GM12874 (cell line): ENCODE results near the gene SIK2.

Source experiments
- TF ChIP-seq, protein P1 (sequence below): IDR thresholded peaks from 2 replicates; pipeline ENCODE4 v1.5.1; 2011; ENCODE audit warnings: low read depth, mild to moderate bottlenecking, control low read depth, low read length, moderate library complexity; ENCODE audit not compliant: insufficient read depth

Gene SIK2

DNA sequence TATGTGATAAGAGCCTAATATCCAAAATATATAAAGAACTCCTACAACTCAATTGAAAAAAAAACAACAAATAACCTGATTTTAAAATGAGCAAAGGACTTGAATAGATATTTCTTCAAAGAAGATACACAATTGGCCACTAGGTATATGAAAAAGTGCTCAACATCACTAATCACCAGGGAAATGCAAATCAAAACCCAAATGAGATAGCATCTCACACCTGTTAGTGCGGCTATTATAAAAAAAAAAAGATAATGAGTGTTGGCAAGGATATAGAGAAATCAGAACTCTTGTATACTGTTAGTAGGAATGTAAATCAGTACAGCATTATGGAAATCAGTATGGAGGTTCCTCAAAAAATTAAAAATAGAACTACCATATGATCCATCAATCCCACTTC is 5.9 kb upstream of the SIK2 start:
- TF ChIP-seq, protein P1, sequence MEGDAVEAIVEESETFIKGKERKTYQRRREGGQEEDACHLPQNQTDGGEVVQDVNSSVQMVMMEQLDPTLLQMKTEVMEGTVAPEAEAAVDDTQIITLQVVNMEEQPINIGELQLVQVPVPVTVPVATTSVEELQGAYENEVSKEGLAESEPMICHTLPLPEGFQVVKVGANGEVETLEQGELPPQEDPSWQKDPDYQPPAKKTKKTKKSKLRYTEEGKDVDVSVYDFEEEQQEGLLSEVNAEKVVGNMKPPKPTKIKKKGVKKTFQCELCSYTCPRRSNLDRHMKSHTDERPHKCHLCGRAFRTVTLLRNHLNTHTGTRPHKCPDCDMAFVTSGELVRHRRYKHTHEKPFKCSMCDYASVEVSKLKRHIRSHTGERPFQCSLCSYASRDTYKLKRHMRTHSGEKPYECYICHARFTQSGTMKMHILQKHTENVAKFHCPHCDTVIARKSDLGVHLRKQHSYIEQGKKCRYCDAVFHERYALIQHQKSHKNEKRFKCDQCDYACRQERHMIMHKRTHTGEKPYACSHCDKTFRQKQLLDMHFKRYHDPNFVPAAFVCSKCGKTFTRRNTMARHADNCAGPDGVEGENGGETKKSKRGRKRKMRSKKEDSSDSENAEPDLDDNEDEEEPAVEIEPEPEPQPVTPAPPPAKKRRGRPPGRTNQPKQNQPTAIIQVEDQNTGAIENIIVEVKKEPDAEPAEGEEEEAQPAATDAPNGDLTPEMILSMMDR = no peak

DNA sequence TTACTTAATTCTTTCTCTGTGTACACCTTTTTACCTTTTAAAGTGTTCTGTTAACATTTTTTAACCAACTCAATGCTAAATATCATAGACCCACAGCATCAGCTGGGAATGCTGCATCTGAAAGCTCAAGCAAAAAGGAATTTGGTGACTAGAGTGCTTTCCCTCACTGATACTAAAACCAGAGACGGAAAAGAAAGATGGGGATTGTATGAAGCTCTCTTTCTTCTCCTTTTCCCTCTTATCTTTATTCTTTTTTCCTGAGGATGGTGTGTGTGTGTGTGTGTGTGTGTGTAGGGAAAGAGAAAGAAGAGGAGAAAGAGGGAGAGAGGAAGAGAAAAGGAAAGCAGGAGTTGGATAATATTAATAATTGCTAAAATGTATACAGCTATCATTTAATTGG is 4.1 kb upstream of the SIK2 start:
- TF ChIP-seq, protein P1 = no peak

DNA sequence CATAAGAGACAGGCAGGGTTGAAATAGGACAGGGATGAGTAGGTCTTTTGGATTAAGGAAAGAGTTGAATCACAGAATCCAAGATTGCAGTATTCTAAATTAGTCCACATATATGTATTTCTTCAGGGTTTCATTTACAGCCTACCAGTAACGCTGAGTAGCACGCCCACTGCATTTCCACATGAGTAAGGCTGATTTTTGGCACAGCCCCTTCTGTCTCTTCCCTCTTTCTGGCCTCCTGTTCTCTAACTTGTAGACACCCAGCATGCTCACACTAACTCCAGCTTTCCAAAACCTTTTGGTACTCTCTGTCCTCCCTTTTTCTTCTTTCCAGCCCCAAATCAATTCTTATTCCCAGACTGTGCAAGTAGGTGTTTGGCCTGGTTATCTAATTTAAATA is 3.7 kb upstream of the SIK2 start:
- TF ChIP-seq, protein P1 = no peak

DNA sequence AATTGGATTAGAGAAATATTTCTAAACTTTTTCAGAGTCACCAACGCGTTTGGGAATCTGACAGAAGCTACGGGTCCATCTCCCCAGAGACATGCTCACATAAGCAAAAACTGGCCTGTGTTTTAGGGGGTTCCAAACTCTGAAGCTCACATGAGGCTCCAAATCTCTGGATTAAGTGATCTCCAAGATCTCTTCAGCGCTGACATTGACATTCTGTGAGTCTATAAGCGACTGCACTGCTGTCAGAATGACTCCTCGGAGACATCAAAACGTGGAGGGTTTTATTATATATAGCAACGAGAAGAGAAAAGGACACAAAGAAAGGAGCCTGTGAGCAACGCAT is 642 bp upstream of the SIK2 start:
- TF ChIP-seq, protein P1 = no peak

DNA sequence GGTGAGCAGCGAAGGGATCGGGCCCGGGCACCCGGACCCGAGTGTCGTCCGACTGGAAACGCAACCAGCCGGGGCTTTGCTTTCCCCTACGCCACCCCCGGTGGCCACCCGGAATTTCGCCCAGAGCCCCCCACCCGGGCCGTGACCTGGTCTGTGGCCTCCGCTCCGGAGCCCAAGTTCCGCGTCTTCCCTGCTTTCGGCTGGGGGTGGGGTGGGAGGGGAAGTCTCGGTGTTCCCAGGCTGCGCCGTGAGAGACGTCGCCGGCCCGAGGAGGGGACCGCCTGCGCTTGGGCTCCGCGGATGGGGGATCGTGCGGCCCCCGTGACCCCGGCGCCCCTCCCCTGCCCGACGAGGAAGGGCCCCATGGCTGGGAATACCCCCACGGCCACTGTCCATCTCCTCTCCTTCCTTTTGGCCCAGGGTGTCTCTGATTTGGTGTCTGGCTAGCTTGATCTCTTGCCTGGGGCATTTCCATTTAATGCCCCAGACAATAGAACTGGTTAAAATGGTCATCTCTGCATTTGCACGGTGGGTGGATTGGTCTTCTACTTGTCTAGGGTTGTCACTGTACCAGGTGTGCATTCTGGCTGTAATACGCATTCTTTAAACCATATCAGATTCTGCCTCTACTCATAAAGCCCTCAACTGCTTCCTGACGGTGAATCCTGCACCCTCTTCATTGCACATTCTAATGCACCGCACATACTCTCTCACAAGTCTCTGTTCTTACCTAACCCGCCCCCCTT is 789 bp downstream of the SIK2 start:
- TF ChIP-seq, protein P1 = no peak

DNA sequence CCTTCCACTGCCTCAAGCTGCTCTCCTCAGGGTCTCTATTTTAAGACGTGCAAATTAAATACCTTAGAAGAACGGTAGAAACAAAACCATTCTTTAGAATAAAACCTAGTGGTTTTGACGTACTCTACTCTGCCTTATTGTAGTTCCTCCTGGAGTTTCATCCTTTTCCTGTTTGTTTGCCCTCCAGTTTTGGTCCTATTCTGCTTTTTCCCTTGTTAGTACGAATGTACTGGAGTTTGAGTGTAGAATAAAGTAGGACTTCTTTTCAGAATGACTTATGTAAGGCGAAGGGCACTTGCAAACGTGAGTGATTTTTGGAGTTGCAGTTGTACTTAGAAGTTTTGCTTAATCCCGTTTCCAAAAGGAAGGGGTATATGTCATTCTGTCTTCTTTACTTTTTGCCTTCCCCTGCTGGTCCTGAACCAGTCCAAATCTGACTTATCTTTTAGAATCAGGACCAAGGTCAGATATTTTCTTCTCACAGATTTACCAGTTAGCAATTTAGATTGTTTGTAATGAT is 1.4 kb downstream of the SIK2 start:
- TF ChIP-seq, protein P1 = no peak

DNA sequence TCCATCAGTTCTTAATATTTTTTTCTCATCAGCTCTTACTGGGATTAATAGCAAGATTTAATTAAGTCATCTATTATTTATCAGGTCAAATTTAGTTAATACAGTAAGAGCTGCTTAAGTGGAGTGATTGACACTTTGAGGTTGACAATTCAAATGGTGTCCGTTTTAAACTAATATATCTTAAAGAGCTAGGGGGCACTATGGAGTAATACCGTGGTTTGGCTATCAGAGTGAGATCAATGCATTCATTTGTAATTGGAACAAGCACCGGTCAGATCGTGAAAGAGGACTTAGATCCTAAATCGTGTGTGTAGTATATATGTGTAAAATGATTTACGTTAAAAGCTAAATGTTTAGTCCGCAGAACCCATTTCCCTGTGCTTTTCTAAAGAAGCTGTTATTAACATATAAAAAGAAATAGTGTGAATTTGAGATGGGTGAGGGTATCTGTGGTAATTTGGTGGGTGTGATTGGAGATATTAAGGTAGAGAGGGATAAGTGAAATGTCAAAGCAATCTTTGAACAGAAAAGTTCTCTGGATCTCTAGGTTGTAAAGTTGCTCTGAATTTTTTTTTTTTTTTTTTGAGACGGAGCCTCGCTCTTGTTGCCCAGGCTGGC is 2.3 kb downstream of the SIK2 start:
- TF ChIP-seq, protein P1 = peak; percentile 55
